NT2/D1 (cell line): Measurements from ENCODE around the gene SMNDC1.

Experiments used
- SUZ12 ChIP-seq: IDR thresholded peaks from 2 replicates; pipeline ENCODE4 v1.6.1; 2011; ENCODE audit not compliant: insufficient read length, insufficient read depth; ENCODE audit errors: extremely low read depth
- YY1 ChIP-seq: IDR thresholded peaks from 2 replicates; pipeline ENCODE4 v1.6.1; 2011; ENCODE audit not compliant: insufficient read length, insufficient read depth
- ZNF274 ChIP-seq: IDR thresholded peaks from 2 replicates; pipeline ENCODE4 v1.6.1; 2011; ENCODE audit warnings: mild to moderate bottlenecking, low read depth, low read length

DNA sequence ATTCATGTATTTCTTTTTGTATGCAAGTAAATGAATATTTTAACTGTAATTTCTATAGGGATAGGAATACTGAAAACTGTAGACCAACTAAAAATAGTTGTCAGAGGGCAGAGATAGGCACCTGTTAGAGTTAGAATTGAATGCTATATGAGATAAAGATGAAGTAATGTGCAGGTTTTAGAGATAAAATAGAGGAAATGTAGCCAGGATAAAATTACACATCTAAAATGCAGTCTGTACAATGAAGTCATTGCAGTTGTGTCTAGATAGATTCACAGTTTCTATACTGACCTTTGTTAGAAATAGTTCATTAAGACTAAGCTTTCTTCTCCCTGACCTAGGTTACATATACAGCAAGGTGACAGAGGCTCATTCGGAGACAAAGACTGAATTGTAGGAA, 46.2 kb downstream of the SMNDC1 start:
- TF ChIP-seq ZNF274: no peak
- no peak for TF ChIP-seq YY1
- no peak for TF ChIP-seq SUZ12
